ENCODE data around the gene SETDB1. TPM values are rescaled to one million over a fixed set of nuclear protein-coding genes. Genes with fewer than 3 reads are reported as not detected.

The SETDB1 gene
- total RNA-seq, 1 donor from 2014 or later, result 47.5 TPM

DNA sequence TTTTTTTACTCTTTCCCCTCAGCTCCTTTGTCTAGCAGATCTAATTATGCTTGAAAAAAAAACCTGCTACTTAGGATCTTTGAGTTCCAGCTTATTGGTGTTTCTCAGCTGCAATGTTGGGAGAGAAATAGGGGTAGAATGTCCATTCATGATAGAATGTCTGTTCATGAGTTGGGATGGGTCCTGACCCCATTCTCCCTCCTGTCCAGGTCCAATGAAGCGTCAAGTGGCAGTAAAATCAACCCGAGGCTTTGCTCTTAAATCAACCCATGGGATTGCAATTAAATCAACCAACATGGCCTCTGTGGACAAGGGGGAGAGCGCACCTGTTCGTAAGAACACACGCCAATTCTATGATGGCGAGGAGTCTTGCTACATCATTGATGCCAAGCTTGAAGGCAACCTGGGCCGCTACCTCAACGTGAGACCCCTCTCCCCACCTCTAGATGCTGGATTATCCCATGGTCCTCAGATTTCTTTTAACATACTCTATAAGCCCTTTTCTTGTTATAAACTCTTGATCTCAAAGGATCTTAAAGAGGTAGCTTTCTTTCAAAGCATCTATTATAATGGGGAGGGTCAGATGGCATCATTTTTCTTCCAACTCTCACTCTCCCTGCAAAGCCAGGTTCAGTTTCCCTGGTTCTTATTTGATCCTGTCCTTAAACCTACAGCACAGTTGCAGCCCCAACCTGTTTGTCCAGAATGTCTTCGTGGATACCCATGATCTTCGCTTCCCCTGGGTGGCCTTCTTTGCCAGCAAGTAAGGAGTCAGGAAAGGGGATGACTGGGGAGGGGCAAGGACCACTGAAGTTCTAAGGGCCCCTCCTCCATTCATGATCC lies 37.4 kb downstream of the SETDB1 start:
- Histone ChIP-seq H3K4me3 (ENCODE audit: low read length in 3 of 3) (no peak overlapping the region), H3K27ac (ENCODE audit: low read depth, low read length) (no peak overlapping the region), H3K36me3 (ENCODE audit: control insufficient read depth in 3 of 3, insufficient read depth in 3 of 3, low read length in 3 of 3) (peaks cover 69 to 89% (median 81%) of the 10 kb centered on the region in 3 donors), H3K27me3 (ENCODE audit: control insufficient read depth in 3 of 3, insufficient read depth in 3 of 3, low read length in 3 of 3) (no peaks in the 10 kb centered on the region), H3K9ac (ENCODE audit: low read depth in 1 of 3, low read length in 3 of 3) (no peak overlapping the region), H3K9me3 (ENCODE audit: control insufficient read depth in 3 of 3, low read length in 3 of 3) (no peaks in the 10 kb centered on the region), H3K4me1 (ENCODE audit: control insufficient read depth in 3 of 3, insufficient read depth in 3 of 3, low read length in 3 of 3) (no peaks in the 10 kb centered on the region)

DNA sequence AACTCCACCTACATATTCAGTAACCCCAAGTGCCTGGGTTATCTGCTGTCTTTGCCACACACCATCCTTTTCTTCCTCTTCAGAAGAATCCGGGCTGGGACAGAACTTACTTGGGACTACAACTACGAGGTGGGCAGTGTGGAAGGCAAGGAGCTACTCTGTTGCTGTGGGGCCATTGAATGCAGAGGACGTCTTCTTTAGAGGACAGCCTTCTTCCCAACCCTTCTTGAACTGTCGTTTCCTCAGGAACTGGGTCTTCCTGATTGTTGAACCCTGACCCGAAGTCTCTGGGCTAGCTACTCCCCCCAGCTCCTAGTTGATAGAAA lies 38.0 kb downstream of the SETDB1 start:
- Histone ChIP-seq H3K9ac (ENCODE audit: low read depth in 1 of 3, low read length in 3 of 3) (no peak overlapping the region), H3K27ac (ENCODE audit: low read depth, low read length) (no peak overlapping the region), H3K27me3 (ENCODE audit: control insufficient read depth in 3 of 3, insufficient read depth in 3 of 3, low read length in 3 of 3) (no peaks in the 10 kb centered on the region), H3K4me1 (ENCODE audit: control insufficient read depth in 3 of 3, insufficient read depth in 3 of 3, low read length in 3 of 3) (no peaks in the 10 kb centered on the region), H3K36me3 (ENCODE audit: control insufficient read depth in 3 of 3, insufficient read depth in 3 of 3, low read length in 3 of 3) (peaks cover 71 to 89% (median 80%) of the 10 kb centered on the region in 3 donors), H3K4me3 (ENCODE audit: low read length in 3 of 3) (no peak overlapping the region), H3K9me3 (ENCODE audit: control insufficient read depth in 3 of 3, low read length in 3 of 3) (no peaks in the 10 kb centered on the region)

DNA sequence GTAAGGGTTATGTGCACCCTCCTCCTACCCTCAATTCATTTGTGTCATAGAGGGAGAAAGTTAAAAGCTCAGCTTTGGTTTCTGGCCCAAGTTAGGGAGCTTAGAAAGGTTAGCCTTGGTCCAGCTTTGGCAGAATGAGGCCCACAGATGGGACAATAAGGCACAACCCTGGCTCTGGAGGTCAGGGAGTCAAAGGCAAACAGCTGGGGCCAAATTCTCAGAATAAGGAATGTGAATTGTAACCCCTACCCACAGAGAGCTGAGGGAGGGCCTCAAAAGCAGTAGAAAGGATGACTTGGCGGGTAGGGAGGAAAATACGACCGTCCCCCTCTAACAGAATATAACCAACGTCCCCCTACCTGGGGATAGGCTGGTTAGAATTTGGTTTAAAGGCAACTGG lies 39.4 kb downstream of the SETDB1 start:
- Histone ChIP-seq H3K9ac (ENCODE audit: low read depth in 1 of 3, low read length in 3 of 3) (no peak overlapping the region), H3K4me3 (ENCODE audit: low read length in 3 of 3) (no peak overlapping the region), H3K4me1 (ENCODE audit: control insufficient read depth in 3 of 3, insufficient read depth in 3 of 3, low read length in 3 of 3) (peaks cover 5 to 6% (median 6%) of the 10 kb centered on the region in 3 donors), H3K27ac (ENCODE audit: low read depth, low read length) (no peak overlapping the region), H3K27me3 (ENCODE audit: control insufficient read depth in 3 of 3, insufficient read depth in 3 of 3, low read length in 3 of 3) (no peaks in the 10 kb centered on the region), H3K9me3 (ENCODE audit: control insufficient read depth in 3 of 3, low read length in 3 of 3) (no peaks in the 10 kb centered on the region), H3K36me3 (ENCODE audit: control insufficient read depth in 3 of 3, insufficient read depth in 3 of 3, low read length in 3 of 3) (peaks cover 64 to 81% (median 68%) of the 10 kb centered on the region in 3 donors)

DNA sequence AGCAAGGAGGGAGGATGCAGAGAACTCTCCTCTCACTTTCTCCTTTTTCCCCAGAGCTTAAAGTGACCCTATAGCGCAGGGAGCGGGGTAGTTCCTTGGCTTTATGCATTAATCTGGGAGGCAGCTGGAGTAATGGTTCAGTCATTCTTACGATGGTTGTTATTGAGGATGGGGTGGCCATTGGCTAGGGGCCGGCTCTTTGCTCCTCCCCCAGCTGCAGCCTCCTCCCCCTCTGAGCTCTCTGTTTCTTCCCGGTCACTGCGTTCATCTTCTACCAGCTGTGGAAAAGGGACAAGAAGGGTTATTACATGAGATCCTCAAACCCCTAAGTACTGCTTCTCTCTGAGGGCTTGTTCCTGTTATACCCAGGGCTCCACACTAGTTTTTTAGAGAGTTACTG lies 39.8 kb downstream of the SETDB1 start:
- no peaks in the 10 kb centered on the region for H3K9me3 ChIP-seq (ENCODE audit: control insufficient read depth in 3 of 3, low read length in 3 of 3)
- H3K27ac ChIP-seq (ENCODE audit: low read depth, low read length), result no peak overlapping the region
- H3K27me3 ChIP-seq (ENCODE audit: control insufficient read depth in 3 of 3, insufficient read depth in 3 of 3, low read length in 3 of 3), result no peaks in the 10 kb centered on the region
- no peak overlapping the region for H3K4me3 ChIP-seq (ENCODE audit: low read length in 3 of 3)
- H3K36me3 ChIP-seq (ENCODE audit: control insufficient read depth in 3 of 3, insufficient read depth in 3 of 3, low read length in 3 of 3), result peaks cover 60 to 77% (median 64%) of the 10 kb centered on the region in 3 donors
- no peak overlapping the region for H3K9ac ChIP-seq (ENCODE audit: low read depth in 1 of 3, low read length in 3 of 3)
- H3K4me1 ChIP-seq (ENCODE audit: control insufficient read depth in 3 of 3, insufficient read depth in 3 of 3, low read length in 3 of 3), result peaks cover 9 to 10% (median 10%) of the 10 kb centered on the region in 3 donors

DNA sequence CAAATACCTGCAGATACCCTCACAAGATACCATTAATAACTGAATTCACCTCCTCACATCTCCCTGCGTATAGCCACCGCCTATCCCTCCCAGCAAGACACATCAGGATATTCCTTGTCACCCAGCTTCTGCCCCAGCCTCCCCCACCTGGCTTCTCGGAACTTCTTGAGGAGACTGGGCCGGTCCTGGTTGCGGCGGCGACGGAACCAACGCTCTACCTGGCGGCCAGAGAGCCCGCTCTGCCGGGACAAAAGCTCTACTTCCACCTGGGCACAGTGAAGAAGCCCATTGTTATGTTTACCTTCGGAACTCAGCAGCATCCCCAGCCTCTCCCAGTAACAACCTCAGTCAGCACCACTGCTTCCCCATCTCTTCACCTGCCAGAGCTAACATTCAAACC lies 41.8 kb downstream of the SETDB1 start:
- Histone ChIP-seq H3K27ac (ENCODE audit: low read depth, low read length) (no peak overlapping the region), H3K4me1 (ENCODE audit: control insufficient read depth in 3 of 3, insufficient read depth in 3 of 3, low read length in 3 of 3) (peaks cover 28 to 30% (median 29%) of the 10 kb centered on the region in 3 donors), H3K9ac (ENCODE audit: low read depth in 1 of 3, low read length in 3 of 3) (no peak overlapping the region), H3K27me3 (ENCODE audit: control insufficient read depth in 3 of 3, insufficient read depth in 3 of 3, low read length in 3 of 3) (no peaks in the 10 kb centered on the region), H3K4me3 (ENCODE audit: low read length in 3 of 3) (no peak overlapping the region), H3K9me3 (ENCODE audit: control insufficient read depth in 3 of 3, low read length in 3 of 3) (no peaks in the 10 kb centered on the region), H3K36me3 (ENCODE audit: control insufficient read depth in 3 of 3, insufficient read depth in 3 of 3, low read length in 3 of 3) (peaks cover 46 to 67% (median 54%) of the 10 kb centered on the region in 3 donors)

DNA sequence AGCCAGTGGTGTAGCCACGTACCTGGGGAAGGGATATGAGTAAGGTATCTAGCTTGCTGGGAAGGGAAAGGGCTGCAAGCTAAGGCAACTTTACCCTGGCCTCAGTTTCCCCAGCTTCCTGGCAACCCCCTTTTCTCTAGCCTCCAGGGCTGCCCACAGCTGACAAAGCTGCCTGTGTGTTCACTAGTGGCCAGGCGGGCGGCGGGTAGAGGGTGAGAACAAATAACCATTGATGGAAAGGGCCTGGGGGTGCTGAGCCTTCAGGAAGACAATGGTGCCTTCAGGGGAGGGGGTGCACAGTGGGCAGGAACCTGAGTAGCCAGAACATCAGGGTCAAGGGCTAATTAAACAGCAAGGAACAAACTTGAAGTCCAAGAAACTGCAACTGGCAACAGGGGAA lies 42.3 kb downstream of the SETDB1 start:
- no peak overlapping the region for H3K27ac ChIP-seq (ENCODE audit: low read depth, low read length)
- H3K4me3 ChIP-seq (ENCODE audit: low read length in 3 of 3), result no peak overlapping the region
- H3K27me3 ChIP-seq (ENCODE audit: control insufficient read depth in 3 of 3, insufficient read depth in 3 of 3, low read length in 3 of 3), result no peaks in the 10 kb centered on the region
- peaks cover 45 to 61% (median 49%) of the 10 kb centered on the region in 3 donors for H3K36me3 ChIP-seq (ENCODE audit: control insufficient read depth in 3 of 3, insufficient read depth in 3 of 3, low read length in 3 of 3)
- no peaks in the 10 kb centered on the region for H3K9me3 ChIP-seq (ENCODE audit: control insufficient read depth in 3 of 3, low read length in 3 of 3)
- peaks cover 34 to 35% (median 34%) of the 10 kb centered on the region in 3 donors for H3K4me1 ChIP-seq (ENCODE audit: control insufficient read depth in 3 of 3, insufficient read depth in 3 of 3, low read length in 3 of 3)
- H3K9ac ChIP-seq (ENCODE audit: low read depth in 1 of 3, low read length in 3 of 3), result no peak overlapping the region

DNA sequence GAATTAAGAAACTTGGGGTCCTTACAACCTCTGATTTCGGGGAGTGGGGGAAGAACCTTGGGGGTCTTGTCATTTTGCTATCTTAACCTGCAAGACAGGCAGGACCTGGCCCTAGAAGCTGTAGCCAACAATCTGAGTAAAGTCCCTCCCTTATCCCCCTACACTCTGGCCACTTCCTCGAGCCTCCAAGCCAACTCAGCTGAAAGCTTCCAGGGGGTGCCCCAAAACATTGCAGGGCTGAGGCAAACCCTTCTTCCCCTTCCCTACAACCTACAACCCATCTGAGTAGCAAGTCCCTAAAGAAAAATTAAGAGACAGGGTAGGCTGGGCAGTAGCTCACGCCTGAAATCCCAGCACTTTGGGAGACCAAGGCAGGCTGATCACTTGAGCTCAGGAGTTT lies 43.5 kb downstream of the SETDB1 start:
- no peak overlapping the region for H3K27ac ChIP-seq (ENCODE audit: low read depth, low read length)
- H3K27me3 ChIP-seq (ENCODE audit: control insufficient read depth in 3 of 3, insufficient read depth in 3 of 3, low read length in 3 of 3), result no peaks in the 10 kb centered on the region
- H3K4me3 ChIP-seq (ENCODE audit: low read length in 3 of 3), result no peak overlapping the region
- H3K36me3 ChIP-seq (ENCODE audit: control insufficient read depth in 3 of 3, insufficient read depth in 3 of 3, low read length in 3 of 3), result peaks cover 37 to 50% (median 38%) of the 10 kb centered on the region in 3 donors
- peaks cover 37 to 40% (median 37%) of the 10 kb centered on the region in 3 donors for H3K4me1 ChIP-seq (ENCODE audit: control insufficient read depth in 3 of 3, insufficient read depth in 3 of 3, low read length in 3 of 3)
- H3K9me3 ChIP-seq (ENCODE audit: control insufficient read depth in 3 of 3, low read length in 3 of 3), result no peaks in the 10 kb centered on the region
- no peak overlapping the region for H3K9ac ChIP-seq (ENCODE audit: low read depth in 1 of 3, low read length in 3 of 3)

DNA sequence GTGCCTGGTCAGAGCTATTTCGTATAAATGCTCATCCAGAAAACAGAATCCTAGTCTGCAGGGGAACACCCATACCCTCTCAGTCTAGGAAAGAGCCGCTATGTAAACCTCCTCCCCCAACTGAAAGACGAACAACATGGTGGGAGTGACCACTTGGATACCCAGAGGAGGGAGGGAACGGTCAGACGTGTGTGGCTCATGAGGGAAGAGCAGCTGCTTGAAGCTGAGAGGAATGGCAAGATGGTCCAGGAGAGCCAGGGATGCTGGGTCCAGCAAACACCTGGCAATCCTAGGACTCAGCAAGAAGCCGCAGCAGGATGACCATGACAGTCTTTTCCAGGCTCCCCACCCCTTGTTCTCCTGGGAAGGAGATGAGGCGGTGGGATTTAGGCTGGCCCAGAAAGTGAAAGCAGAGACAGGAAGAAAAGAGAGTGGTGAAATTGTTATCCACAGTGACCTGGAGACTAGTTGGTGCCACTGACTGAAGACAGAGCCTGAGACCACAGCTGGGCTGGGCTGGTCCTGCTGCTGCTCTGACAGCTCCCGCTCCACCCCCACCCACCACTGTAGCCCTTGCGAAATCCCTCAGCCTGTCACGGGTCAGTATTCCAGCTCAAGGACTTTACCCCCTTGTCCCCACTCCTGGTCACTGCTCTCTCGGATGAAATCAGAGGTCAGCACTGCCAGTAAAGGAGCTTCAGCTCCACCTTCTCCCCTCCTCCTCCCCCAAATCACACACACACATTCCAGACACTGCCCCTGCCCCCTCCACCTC lies 44.8 kb downstream of the SETDB1 start:
- Histone ChIP-seq H3K9ac (ENCODE audit: low read depth in 1 of 3, low read length in 3 of 3) (peak overlapping the region; percentile 30 to 92 (median 56)), H3K4me1 (ENCODE audit: control insufficient read depth in 3 of 3, insufficient read depth in 3 of 3, low read length in 3 of 3) (peaks cover 37 to 42% (median 39%) of the 10 kb centered on the region in 3 donors), H3K27me3 (ENCODE audit: control insufficient read depth in 3 of 3, insufficient read depth in 3 of 3, low read length in 3 of 3) (no peaks in the 10 kb centered on the region), H3K36me3 (ENCODE audit: control insufficient read depth in 3 of 3, insufficient read depth in 3 of 3, low read length in 3 of 3) (peaks cover 29 to 36% (median 29%) of the 10 kb centered on the region in 3 donors), H3K4me3 (ENCODE audit: low read length in 3 of 3) (peak overlapping the region; percentile 1 to 49 (median 13)), H3K27ac (ENCODE audit: low read depth, low read length) (peak overlapping the region; percentile 79), H3K9me3 (ENCODE audit: control insufficient read depth in 3 of 3, low read length in 3 of 3) (no peaks in the 10 kb centered on the region)

DNA sequence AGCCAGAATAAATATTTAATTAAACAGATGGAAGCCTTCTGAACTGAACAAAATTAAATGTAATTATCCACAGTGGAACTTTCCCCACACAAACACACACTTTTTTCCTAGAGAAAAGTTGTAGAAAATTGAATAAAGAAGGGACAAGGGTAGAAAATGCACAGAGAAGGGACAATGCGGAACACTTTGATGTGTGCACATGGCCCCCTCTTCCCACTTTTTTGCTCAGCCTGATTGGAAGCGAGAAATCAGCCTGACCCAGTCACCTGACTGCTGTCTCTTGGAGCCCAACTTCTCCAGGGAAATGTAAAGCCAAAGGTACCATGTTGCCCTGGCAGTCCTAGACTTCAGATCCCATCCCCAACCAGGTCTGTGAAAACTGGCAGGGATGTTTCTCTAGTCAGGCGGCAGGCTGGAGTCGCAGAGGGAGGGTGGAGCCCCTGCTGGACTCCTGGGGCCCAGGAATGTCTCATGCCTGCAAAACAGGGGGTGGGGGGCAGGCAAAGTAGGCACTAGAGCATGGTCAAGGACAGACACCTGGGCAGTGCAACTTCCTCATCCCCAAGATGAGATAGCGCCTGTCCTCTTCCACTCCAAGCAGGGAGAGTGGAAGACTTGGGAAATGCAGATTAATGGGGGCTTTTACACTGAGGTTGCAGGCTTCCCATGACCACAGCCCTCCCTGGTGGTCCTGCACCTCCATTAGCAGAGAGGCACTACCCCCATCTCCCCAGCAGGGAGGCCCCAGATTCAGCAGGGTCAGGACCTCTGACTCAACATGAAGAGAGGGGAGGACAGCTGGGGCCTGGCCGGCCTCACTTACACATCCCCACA lies 45.6 kb downstream of the SETDB1 start:
- Histone ChIP-seq H3K9ac (ENCODE audit: low read depth in 1 of 3, low read length in 3 of 3) (peak overlapping the region; percentile 54 to 92 (median 56)), H3K27ac (ENCODE audit: low read depth, low read length) (peak overlapping the region; percentile 79)

More for the DNA sequence above, 45.6 kb downstream of the SETDB1 start:
- no peaks in the 10 kb centered on the region for H3K27me3 ChIP-seq (ENCODE audit: control insufficient read depth in 3 of 3, insufficient read depth in 3 of 3, low read length in 3 of 3)
- peak overlapping the region; percentile 14 to 92 (median 24) for H3K4me3 ChIP-seq (ENCODE audit: low read length in 3 of 3)
- peaks cover 37 to 42% (median 39%) of the 10 kb centered on the region in 3 donors for H3K4me1 ChIP-seq (ENCODE audit: control insufficient read depth in 3 of 3, insufficient read depth in 3 of 3, low read length in 3 of 3)
- no peaks in the 10 kb centered on the region for H3K9me3 ChIP-seq (ENCODE audit: control insufficient read depth in 3 of 3, low read length in 3 of 3)
- peaks cover 20 to 28% (median 21%) of the 10 kb centered on the region in 3 donors for H3K36me3 ChIP-seq (ENCODE audit: control insufficient read depth in 3 of 3, insufficient read depth in 3 of 3, low read length in 3 of 3)
